Measurements from ENCODE around the gene PPP6R1.
"Not testable (repeated sequence)": the region's sequence is repeated elsewhere in the genome, so short reads cannot be mapped to it uniquely, and the experiment has no call there.

The PPP6R1 gene

GRCh38 chr19:55241935-55242464, 16.8 kb downstream of the PPP6R1 start:
- no peak for DNase-seq (ENCODE audit: low spot score)

GRCh38 chr19:55241143-55241934, 17.5 kb downstream of the PPP6R1 start:
- no peak for DNase-seq (ENCODE audit: low spot score)

GRCh38 chr19:55240713-55241020, 18.1 kb downstream of the PPP6R1 start:
- no peak for DNase-seq (ENCODE audit: low spot score)

- no peak for DNase-seq (ENCODE audit: low spot score)
Observed at GRCh38 chr19:55239004-55239403, 19.8 kb downstream of the PPP6R1 start.

GRCh38 chr19:55238030-55238429, 20.8 kb downstream of the PPP6R1 start:
- no peak for DNase-seq (ENCODE audit: low spot score)

- DNase-seq (ENCODE audit: low spot score), result no peak
Observed at GRCh38 chr19:55232986-55233385, 25.8 kb downstream of the PPP6R1 start.

- no peak for DNase-seq (ENCODE audit: low spot score)
Observed at GRCh38 chr19:55232286-55232602, 26.6 kb downstream of the PPP6R1 start.

GRCh38 chr19:55231391-55232285, 27.2 kb downstream of the PPP6R1 start:
- no peak for DNase-seq (ENCODE audit: low spot score)

GRCh38 chr19:55230780-55231179, 28.0 kb downstream of the PPP6R1 start:
- no peak for DNase-seq (ENCODE audit: low spot score)

GRCh38 chr19:55230329-55230728, 28.5 kb downstream of the PPP6R1 start:
- DNase-seq (ENCODE audit: low spot score), result no peak

- no peak for DNase-seq (ENCODE audit: low spot score)
Observed at GRCh38 chr19:55229789-55230182, 29.0 kb downstream of the PPP6R1 start.

- DNase-seq (ENCODE audit: low spot score), result no peak
Observed at GRCh38 chr19:55229145-55229788, 29.6 kb downstream of the PPP6R1 start.

- no peak for DNase-seq (ENCODE audit: low spot score)
Observed at GRCh38 chr19:55228403-55229031, 30.3 kb downstream of the PPP6R1 start, which contains the start of gene TMEM86B. Gene TMEM86B (minus strand): TSS chr19:55228763. CDS start chr19:55228741, 22 bp downstream.

- DNase-seq (ENCODE audit: low spot score), result no peak
Observed at GRCh38 chr19:55228015-55228391, 30.8 kb downstream of the PPP6R1 start.

GRCh38 chr19:55227241-55228014, 31.4 kb downstream of the PPP6R1 start:
- no peak for DNase-seq (ENCODE audit: low spot score)

GRCh38 chr19:55226788-55227187, 32.0 kb downstream of the PPP6R1 start:
- no peak for DNase-seq (ENCODE audit: low spot score)

- no peak for DNase-seq (ENCODE audit: low spot score)
Observed at GRCh38 chr19:55226273-55226672, 32.5 kb downstream of the PPP6R1 start.

- DNase-seq (ENCODE audit: low spot score), result no peak
Observed at GRCh38 chr19:55225415-55225958, 33.3 kb downstream of the PPP6R1 start.

- DNase-seq (ENCODE audit: low spot score), result not testable (repeated sequence)
Observed at GRCh38 chr19:55224679-55225414, 34.0 kb downstream of the PPP6R1 start.

GRCh38 chr19:55224038-55224665, 34.7 kb downstream of the PPP6R1 start:
- no peak for DNase-seq (ENCODE audit: low spot score)

Data from globus pallidus (tissue), 1 donor.